KOPT-K1 (cell line): ENCODE measurements around the gene CLDN19.
"Not testable (repeated sequence)": the region's sequence is repeated elsewhere in the genome, so short reads cannot be mapped to it uniquely, and the experiment has no call there.

Source experiments
- H3K27ac ChIP-seq: fragments of 200-600 bp; sonication (generic); 2 replicates; pipeline ENCODE4 v1.5.1; 2016; ENCODE audit warnings: antibody characterized with exemption, mild to moderate bottlenecking, low read depth, low read length; ENCODE audit not compliant: poor library complexity, severe bottlenecking
- H3K36me3 ChIP-seq: fragments of 200-600 bp; sonication (generic); 2 replicates; pipeline ENCODE4 v1.5.1; 2017; ENCODE audit warnings: antibody characterized with exemption, mild to moderate bottlenecking, low read length, moderate library complexity; ENCODE audit not compliant: insufficient read depth
- H3K9me3 ChIP-seq: fragments of 200-600 bp; sonication (generic); 2 replicates; pipeline ENCODE4 v1.5.1; 2017; ENCODE audit warnings: antibody characterized with exemption, low read length, mild to moderate bottlenecking; ENCODE audit not compliant: insufficient read depth, poor library complexity, severe bottlenecking

Gene CLDN19

GRCh38 chr1:42720868-42721267, 19.2 kb downstream of the CLDN19 start:
- H3K36me3 ChIP-seq: peaks cover 30% of the 10 kb centered on the region
- H3K27ac ChIP-seq: no peak overlapping the region
- no peaks in the 10 kb centered on the region for H3K9me3 ChIP-seq

DNA sequence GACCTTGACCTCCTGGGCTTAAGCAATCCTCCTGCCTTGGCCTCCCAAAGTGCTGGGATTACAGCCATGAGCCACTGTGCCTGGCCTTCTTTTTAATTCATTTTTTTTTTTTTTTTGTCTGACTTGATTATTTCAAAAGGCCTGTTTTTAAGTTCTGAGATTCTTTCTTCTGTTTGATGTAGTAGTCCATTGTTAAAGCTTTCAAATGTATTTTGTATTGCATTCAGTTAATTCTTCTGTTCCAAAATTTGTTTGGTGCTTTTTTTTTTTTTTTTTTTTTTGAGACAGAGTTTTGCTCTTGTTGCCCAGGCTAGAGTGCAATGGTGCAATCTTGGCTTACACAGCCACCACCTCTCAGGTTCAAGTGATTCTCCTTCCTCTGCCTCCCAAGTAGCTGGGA, 25.6 kb downstream of the CLDN19 start:
- Histone ChIP-seq H3K9me3 (peaks cover 18% of the 10 kb centered on the region), H3K36me3 (peaks cover 90% of the 10 kb centered on the region)
- H3K27ac ChIP-seq: not testable (repeated sequence)

- Histone ChIP-seq H3K9me3 (peaks cover 18% of the 10 kb centered on the region), H3K36me3 (peaks cover 97% of the 10 kb centered on the region), H3K27ac (no peak overlapping the region)
Observed at GRCh38 chr1:42713293-42713692, 26.7 kb downstream of the CLDN19 start.

- Histone ChIP-seq H3K9me3 (peaks cover 18% of the 10 kb centered on the region), H3K36me3 (peaks cover 97% of the 10 kb centered on the region)
- not testable (repeated sequence) for H3K27ac ChIP-seq
Observed at GRCh38 chr1:42712808-42713207, 27.2 kb downstream of the CLDN19 start.

DNA sequence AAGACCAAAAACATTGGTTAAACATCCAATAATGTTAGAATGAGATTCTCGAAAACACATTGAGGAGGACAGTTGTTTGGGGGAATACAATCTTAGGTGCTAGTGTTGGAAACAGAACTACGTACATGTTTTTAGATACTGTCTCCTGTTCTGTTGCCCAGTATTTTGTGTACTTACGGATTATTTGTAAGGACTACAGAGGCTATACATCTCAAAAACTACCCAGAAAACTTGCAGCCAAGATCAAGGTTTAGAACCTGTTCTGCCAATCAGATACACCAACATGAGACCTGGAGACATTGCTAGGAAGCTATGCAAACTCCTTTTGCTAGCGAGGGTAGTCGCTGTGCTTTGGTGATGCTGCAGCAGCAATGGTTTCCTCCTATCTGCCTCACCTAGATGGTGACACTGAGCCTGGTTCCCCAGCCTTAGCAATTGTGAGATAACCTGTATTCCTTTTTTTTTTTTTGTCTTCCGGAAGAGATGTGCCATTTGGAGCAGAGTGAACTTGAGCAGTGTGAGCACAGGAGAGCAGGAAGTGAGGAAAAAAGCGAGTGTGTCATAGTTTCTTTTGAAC, 36.1 kb downstream of the CLDN19 start:
- peaks cover 99% of the 10 kb centered on the region for H3K36me3 ChIP-seq
- no peak overlapping the region for H3K27ac ChIP-seq
- H3K9me3 ChIP-seq: no peaks in the 10 kb centered on the region

- no peak overlapping the region for H3K27ac ChIP-seq
Observed at GRCh38 chr1:42700006-42700405, 40.0 kb downstream of the CLDN19 start.

DNA sequence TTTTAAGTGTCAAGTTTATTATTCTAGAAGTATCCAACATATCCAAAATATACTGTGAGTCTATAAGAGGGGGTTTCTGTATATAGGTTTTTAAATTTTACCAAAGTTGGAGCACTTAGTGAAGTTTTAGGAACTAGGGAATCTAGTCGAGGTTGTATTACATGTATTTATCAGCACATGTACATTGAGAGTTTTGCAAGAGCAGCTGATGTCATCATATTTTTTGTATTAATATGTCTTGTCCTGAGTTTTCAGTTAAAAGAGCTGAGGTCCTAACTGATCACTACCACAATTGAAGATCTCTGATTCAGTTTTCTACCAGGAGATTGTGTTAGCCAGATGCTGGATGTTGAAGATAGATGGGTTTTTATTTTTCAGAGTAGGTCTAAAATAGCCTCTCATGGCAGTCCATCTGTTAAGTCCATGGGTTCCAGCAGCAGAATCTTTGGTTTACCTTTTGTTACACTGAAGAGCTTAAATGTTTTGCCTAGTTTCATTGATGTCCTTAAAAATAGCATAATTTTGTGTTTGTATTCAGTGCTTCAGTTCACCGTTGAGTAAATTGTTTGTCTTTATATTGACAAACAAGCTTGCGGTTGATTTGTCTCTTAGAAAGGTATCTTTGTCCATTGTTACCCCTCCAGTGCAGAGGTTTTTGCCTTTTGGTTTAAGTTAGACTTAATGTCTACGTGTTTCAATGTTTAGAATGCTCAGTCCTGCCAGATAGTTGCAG, 41.8 kb downstream of the CLDN19 start:
- H3K9me3 ChIP-seq: no peaks in the 10 kb centered on the region
- H3K27ac ChIP-seq: no peak overlapping the region
- H3K36me3 ChIP-seq: peaks cover 100% of the 10 kb centered on the region

More at GRCh38 chr1:42700006-42700405, 40.0 kb downstream of the CLDN19 start:
- Histone ChIP-seq H3K36me3 (peaks cover 100% of the 10 kb centered on the region), H3K9me3 (no peaks in the 10 kb centered on the region)

DNA sequence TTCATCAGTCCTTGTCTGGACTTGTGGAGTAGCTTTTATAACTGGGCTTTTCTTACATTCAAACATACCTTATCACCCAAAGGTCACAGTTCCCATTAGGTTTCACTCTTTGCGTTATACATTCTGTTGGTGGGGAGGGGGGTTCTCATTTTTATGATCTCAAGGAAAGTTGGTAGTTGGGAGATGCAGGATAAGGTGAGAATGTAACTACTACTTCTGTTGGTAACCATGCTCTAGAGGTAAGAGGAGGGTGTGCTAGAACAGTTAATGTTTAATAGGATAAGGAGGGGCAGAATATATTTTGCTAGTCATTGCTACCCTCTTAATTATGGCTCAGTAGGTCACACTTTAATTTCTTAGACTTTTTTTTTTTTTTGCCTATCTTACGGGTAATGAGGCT, 47.1 kb downstream of the CLDN19 start:
- Histone ChIP-seq H3K27ac (no peak overlapping the region), H3K9me3 (no peaks in the 10 kb centered on the region), H3K36me3 (peaks cover 100% of the 10 kb centered on the region)

DNA sequence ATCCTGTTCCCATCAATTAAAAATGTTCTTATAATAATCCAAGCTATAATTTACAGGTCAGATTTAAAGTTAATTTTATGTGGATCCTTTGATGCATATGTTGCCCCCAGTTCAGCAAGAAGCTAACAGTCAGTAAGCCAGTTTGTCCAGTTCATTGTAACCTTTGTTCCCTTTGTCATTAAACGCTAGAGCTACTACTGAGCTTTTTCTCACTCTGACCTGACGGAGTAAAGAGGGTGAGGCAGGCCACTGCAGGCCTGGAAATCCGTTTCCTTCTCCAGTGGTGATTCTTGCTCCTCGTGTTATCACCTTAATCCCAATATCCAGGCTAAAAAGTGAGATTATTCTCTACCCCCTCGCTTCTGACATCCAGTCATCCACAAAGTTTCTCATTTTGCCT, 47.6 kb downstream of the CLDN19 start:
- Histone ChIP-seq H3K36me3 (peaks cover 100% of the 10 kb centered on the region), H3K27ac (no peak overlapping the region), H3K9me3 (no peaks in the 10 kb centered on the region)

DNA sequence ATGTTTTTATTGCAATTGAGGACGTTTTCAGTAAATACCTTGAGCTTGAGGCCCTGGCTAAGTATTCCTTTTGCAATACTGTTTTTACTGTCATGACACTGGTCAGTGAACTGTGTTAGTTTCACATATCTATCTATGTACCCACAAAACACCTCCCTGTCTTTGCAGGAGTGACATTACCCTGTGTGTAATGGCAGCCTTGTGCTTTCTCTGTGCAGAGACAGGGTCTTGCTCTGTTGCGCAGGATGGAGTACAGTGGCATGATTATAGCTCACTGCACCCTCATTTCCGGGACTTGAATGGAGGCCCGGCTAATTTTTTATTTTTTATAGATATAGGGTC, 48.9 kb downstream of the CLDN19 start:
- Histone ChIP-seq H3K9me3 (no peaks in the 10 kb centered on the region), H3K36me3 (peaks cover 100% of the 10 kb centered on the region)

GRCh38 chr1:42690477-42691156, 49.4 kb downstream of the CLDN19 start:
- Histone ChIP-seq H3K9me3 (no peaks in the 10 kb centered on the region), H3K36me3 (peaks cover 100% of the 10 kb centered on the region), H3K27ac (no peak overlapping the region)

More for the DNA sequence above, 48.9 kb downstream of the CLDN19 start:
- no peak overlapping the region for H3K27ac ChIP-seq

- H3K36me3 ChIP-seq: peaks cover 100% of the 10 kb centered on the region
Observed at GRCh38 chr1:42689912-42690311, 50.1 kb downstream of the CLDN19 start.

DNA sequence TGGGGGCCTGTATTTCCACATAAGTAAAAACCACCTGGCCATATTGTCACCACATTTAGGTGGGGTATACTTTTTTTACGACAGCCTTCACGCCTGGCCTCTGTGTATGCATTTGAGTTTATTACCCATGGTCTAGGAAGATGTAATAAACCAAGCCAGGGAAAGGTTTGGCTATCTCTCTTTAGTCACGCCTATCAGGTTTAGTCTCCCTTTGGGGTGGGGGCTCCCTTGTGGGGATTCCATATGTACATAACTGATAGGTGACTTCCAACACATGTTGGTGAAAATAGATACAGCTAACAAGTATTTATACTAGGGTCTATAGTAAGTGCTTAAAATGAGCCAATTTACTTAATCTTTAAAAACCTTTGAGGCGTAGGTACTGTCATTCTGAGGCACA, 53.6 kb downstream of the CLDN19 start:
- Histone ChIP-seq H3K36me3 (peaks cover 82% of the 10 kb centered on the region), H3K27ac (no peak overlapping the region), H3K9me3 (no peaks in the 10 kb centered on the region)

More at GRCh38 chr1:42689912-42690311, 50.1 kb downstream of the CLDN19 start:
- H3K9me3 ChIP-seq: no peaks in the 10 kb centered on the region
- H3K27ac ChIP-seq: no peak overlapping the region

DNA sequence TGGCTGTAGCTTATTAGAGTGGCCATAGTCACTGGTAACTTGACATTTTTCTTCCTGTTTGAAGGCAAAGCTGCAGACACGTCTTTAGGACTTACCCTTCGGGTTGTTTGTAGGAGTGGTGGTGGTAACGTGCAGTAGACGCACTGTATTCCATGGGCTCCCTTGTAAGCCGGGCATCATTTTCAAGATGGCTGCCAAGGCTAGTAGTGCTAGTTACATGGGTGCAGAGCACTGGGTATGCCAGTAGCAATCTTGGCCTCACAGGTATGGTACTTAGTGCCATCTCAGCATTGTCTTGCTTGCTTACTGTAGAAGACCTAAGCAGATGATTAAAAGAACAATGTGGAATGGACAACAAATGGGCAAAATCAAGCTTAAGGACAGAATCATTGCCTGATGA, 55.9 kb downstream of the CLDN19 start:
- H3K36me3 ChIP-seq: peaks cover 59% of the 10 kb centered on the region
- no peaks in the 10 kb centered on the region for H3K9me3 ChIP-seq
- H3K27ac ChIP-seq: peak overlapping the region; percentile 92
